HCT116 (cell line): ENCODE data around the gene ARL2BP. TPM values are rescaled to one million over a fixed set of nuclear protein-coding genes. Genes with fewer than 3 reads are reported as not detected.

Experiments
- ATAC-seq: fragments of 200-7000 bp; cut with Tn5 transposase; 2 replicates; pipeline ENCODE4 v1.9.1; 2020; ENCODE audit warnings: mild to moderate bottlenecking, moderate library complexity
- BruUV-seq: library from RNA; stranded (reverse); fragments of 400-500 nt; replicated peaks from 2 replicates; lab custom pipeline; 2021; lab: Mats Ljungman, UMichigan
- CTCF ChIA-PET: fragments of 300-600 bp; sonication (Branson Sonifier 250); formaldehyde crosslinking; loops from one replicate; lab custom pipeline; 2021; ENCODE audit warnings: antibody characterized with exemption; lab: Charles Lee
- POLR2A ChIA-PET: fragments of 300-600, 350-600 bp; sonication (Branson Sonifier 250); formaldehyde crosslinking; loops from one replicate; lab custom pipeline; 2021; ENCODE audit warnings: antibody characterized with exemption; lab: Charles Lee
- RAD21 ChIA-PET, 2 experiments: fragments of 300-600 bp; sonication (Branson Sonifier 250); formaldehyde crosslinking; loops; one replicate each; lab custom pipeline; 2023; ENCODE audit warnings: low total read pairs in 2 of 2; ENCODE audit not compliant: uncharacterized antibody in 2 of 2, unreplicated experiment in 2 of 2, low non-redundant PET in 1 of 2; lab: Charles Lee
- DNase-seq: peaks from one replicate; pipeline ENCODE4 v3.0.0-alpha.2; 2010; ENCODE audit warnings: low read depth, low spot score
- H2AFZ ChIP-seq: fragments of 200-600 bp; shearing (Covaris generic), sonication (generic); 2 replicates; pipeline ENCODE4 v1.6.1; 2017; ENCODE audit warnings: low read depth, mixed run types, mixed read lengths, antibody characterized with exemption, low read length; ENCODE audit not compliant: poor library complexity, severe bottlenecking
- H3K27ac ChIP-seq: 2 replicates; pipeline ENCODE4 v1.5.1; 2012; ENCODE audit warnings: low read depth, low read length
- H3K27me3 ChIP-seq: fragments of 200-600 bp; sonication (generic); 2 replicates; pipeline ENCODE4 v1.6.1; 2016; ENCODE audit warnings: mixed run types, low read length, mixed read lengths; ENCODE audit not compliant: insufficient read depth
- H3K36me3 ChIP-seq, 2 experiments: fragments of 200-500 bp in 1 of 2; fragments of 200-600 bp in 1 of 2; sonication (Bioruptor generic) in 1 of 2; sonication (generic) in 1 of 2; 2 replicates each; pipeline versions ENCODE4 v1.5.1 to v1.6.1; 2014 to 2016; ENCODE audit warnings: low read length in 2 of 2, inconsistent platforms in 1 of 2, mixed read lengths in 1 of 2, mixed run types in 1 of 2; ENCODE audit not compliant: insufficient read depth in 2 of 2, control insufficient read depth in 1 of 2
- H3K4me1 ChIP-seq, 2 experiments: fragments of 200-600 bp in 1 of 2; sonication (generic) in 1 of 2; 2 replicates each; pipeline versions ENCODE4 v1.5.1 to v1.6.1; 2012 to 2017; ENCODE audit warnings: low read length in 2 of 2, inconsistent platforms in 1 of 2, mild to moderate bottlenecking in 1 of 2, mixed read lengths in 1 of 2, mixed run types in 1 of 2, moderate library complexity in 1 of 2; ENCODE audit not compliant: insufficient read depth in 2 of 2, control insufficient read depth in 1 of 2
- H3K4me2 ChIP-seq: fragments of 200-600 bp; sonication (generic); 2 replicates; pipeline ENCODE4 v1.6.1; 2017; ENCODE audit warnings: mixed run types, low read length, mixed read lengths
- H3K4me3 ChIP-seq, 2 experiments: fragments of 200-600 bp in 1 of 2; sonication (generic) in 1 of 2; replicated peaks in 1 of 2; 2 replicates each; pipeline ENCODE4 v1.5.1; 2011 to 2016; ENCODE audit warnings: low read length in 2 of 2, control low read depth in 1 of 2, low read depth in 1 of 2, mild to moderate bottlenecking in 1 of 2, mixed read lengths in 1 of 2, mixed run types in 1 of 2
- H3K79me2 ChIP-seq: fragments of 200-600 bp; sonication (generic); 2 replicates; pipeline ENCODE4 v1.6.1; 2017; ENCODE audit warnings: mild to moderate bottlenecking, mixed run types, low read length, moderate library complexity, mixed read lengths; ENCODE audit not compliant: insufficient read depth
- H3K9ac ChIP-seq: fragments of 200-600 bp; sonication (generic); 2 replicates; pipeline ENCODE4 v1.6.1; 2016; ENCODE audit warnings: low read length, mixed read lengths
- H3K9me2 ChIP-seq: fragments of 200-600 bp; sonication (generic), shearing (Covaris generic); 2 replicates; pipeline ENCODE4 v1.6.1; 2017; ENCODE audit warnings: mixed run types, mild to moderate bottlenecking, moderate library complexity; ENCODE audit not compliant: insufficient read depth
- H3K9me3 ChIP-seq, 2 experiments: fragments of 200-500 bp in 1 of 2; fragments of 200-600 bp in 1 of 2; sonication (Bioruptor generic) in 1 of 2; sonication (generic) in 1 of 2; 2 replicates each; pipeline ENCODE4 v1.6.1; 2014 to 2017; ENCODE audit warnings: low read length in 2 of 2, mixed read lengths in 2 of 2, inconsistent platforms in 1 of 2, low read depth in 1 of 2, mild to moderate bottlenecking in 1 of 2, mixed run types in 1 of 2, moderate library complexity in 1 of 2; ENCODE audit not compliant: control insufficient read depth in 1 of 2, insufficient read depth in 1 of 2
- H4K20me1 ChIP-seq: fragments of 200-600 bp; sonication (generic), shearing (Covaris generic); 2 replicates; pipeline ENCODE4 v1.6.1; 2017; ENCODE audit warnings: mixed run types, mild to moderate bottlenecking, moderate library complexity; ENCODE audit not compliant: insufficient read depth
- CEBPB ChIP-seq: IDR thresholded peaks from 2 replicates; pipeline ENCODE4 v1.6.1; 2012; ENCODE audit warnings: low read depth
- ELF1 ChIP-seq: IDR thresholded peaks from 2 replicates; pipeline ENCODE4 v1.6.1; 2012; ENCODE audit warnings: low read depth, borderline replicate concordance
- EZH2 ChIP-seq: fragments of 200-600 bp; sonication (generic); IDR thresholded peaks from 2 replicates; pipeline ENCODE4 v1.6.1; 2017; ENCODE audit warnings: antibody characterized with exemption, mixed run types
- EZH2phosphoT487 ChIP-seq: fragments of 200-600 bp; IDR thresholded peaks from 2 replicates; pipeline ENCODE4 v1.6.1; 2018; ENCODE audit warnings: antibody characterized with exemption, borderline replicate concordance
- JUND ChIP-seq: IDR thresholded peaks from 2 replicates; pipeline ENCODE4 v1.6.1; 2012
- MAX ChIP-seq: IDR thresholded peaks from 2 replicates; pipeline ENCODE4 v1.6.1; 2012
- REST ChIP-seq: IDR thresholded peaks from 2 replicates; pipeline ENCODE4 v1.6.1; 2012; ENCODE audit warnings: low read depth
- SIN3A ChIP-seq: IDR thresholded peaks from 2 replicates; pipeline ENCODE4 v1.6.1; 2012; ENCODE audit warnings: low read depth
- SP1 ChIP-seq: IDR thresholded peaks from 2 replicates; pipeline ENCODE4 v1.6.1; 2012; ENCODE audit warnings: low read depth
- TCF7L2 ChIP-seq: IDR thresholded peaks from 2 replicates; pipeline ENCODE4 v1.7.0; 2011; ENCODE audit warnings: borderline replicate concordance, inconsistent platforms; ENCODE audit not compliant: insufficient read depth, insufficient read length; ENCODE audit errors: extremely low read depth
- YY1 ChIP-seq: IDR thresholded peaks from 2 replicates; pipeline ENCODE4 v1.6.1; 2011; ENCODE audit warnings: low read length, low read depth, moderate library complexity, mild to moderate bottlenecking; ENCODE audit not compliant: insufficient replicate concordance; ENCODE audit errors: extremely low read depth
- ZNF274 ChIP-seq: fragments of 200-500 bp; sonication (Bioruptor generic); IDR thresholded peaks from 2 replicates; pipeline ENCODE4 v1.6.1; 2014; ENCODE audit warnings: mild to moderate bottlenecking, low read depth, low read length, inconsistent platforms
- intact Hi-C: fragments of 100-400 bp; cut with micrococcal nuclease; formaldehyde crosslinking; loops from 2 replicates; pipeline ENCODE4 v1.10.0; 2022
- total RNA-seq: library from RNA; stranded (reverse); gene quantifications from one replicate; pipeline ENCODE4 v1.2.1, GENCODE V29; 2021; ENCODE audit not compliant: unreplicated experiment

The ARL2BP gene
- total RNA-seq, 1 experiment from 2014 or later = 28.8 TPM

GRCh38 chr16:57240851-57241250 lies 4.2 kb upstream of the ARL2BP start:
- intact Hi-C loops = no loop called here

GRCh38 chr16:57242650-57243049 lies 2.4 kb upstream of the ARL2BP start:
- TF ChIP-seq REST (no peak), SP1 (no peak), TCF7L2 (no peak), JUND (no peak), ZNF274 (no peak), YY1 (no peak), MAX (no peak), SIN3A (no peak), CEBPB (no peak), ELF1 (no peak)
- ChIA-PET RAD21 (no interaction called here), POLR2A (no interaction called here), CTCF (no interaction called here)
- H3K9me3 ChIP-seq = no peaks in the 10 kb centered on the region
- peaks cover 0 to 13% of the 10 kb centered on the region in 2 experiments; a peak in 2 of 4 replicates for H3K36me3 ChIP-seq
- H3K9ac ChIP-seq = no peak overlapping the region
- intact Hi-C loops = no loop called here
- peaks cover 10 to 15% of the 10 kb centered on the region in 2 experiments for H3K4me1 ChIP-seq
- H3K27me3 ChIP-seq = no peaks in the 10 kb centered on the region
- DNase-seq = no peak
- H3K27ac ChIP-seq = no peak overlapping the region
- ATAC-seq = no peak
- H3K79me2 ChIP-seq = peaks cover 5% of the 10 kb centered on the region; the same call in 1 of the 2 replicates
- H4K20me1 ChIP-seq = no peaks in the 10 kb centered on the region
- H3K9me2 ChIP-seq = no peaks in the 10 kb centered on the region
- BruUV-seq = no TSS peak
- no peak overlapping the region for H2AFZ ChIP-seq
- no peak overlapping the region for H3K4me3 ChIP-seq
- H3K4me2 ChIP-seq = no peak overlapping the region

More at GRCh38 chr16:57240851-57241250, 4.2 kb upstream of the ARL2BP start:
- no peaks in the 10 kb centered on the region for H3K27me3 ChIP-seq
- H3K79me2 ChIP-seq = peaks cover 3% of the 10 kb centered on the region; the same call in 1 of the 2 replicates
- H3K4me2 ChIP-seq = no peak overlapping the region
- no peaks in the 10 kb centered on the region for H3K9me2 ChIP-seq
- H3K9ac ChIP-seq = no peak overlapping the region
- no peak overlapping the region for H3K27ac ChIP-seq
- TF ChIP-seq EZH2phosphoT487 (no peak), EZH2 (no peak), ZNF274 (no peak)
- DNase-seq (no peak), ATAC-seq (no peak)
- peaks cover 0 to 13% of the 10 kb centered on the region in 2 experiments; a peak in 2 of 4 replicates for H3K36me3 ChIP-seq
- ChIA-PET POLR2A (no interaction called here), CTCF (no interaction called here), RAD21 (no interaction called here)
- no peak overlapping the region for H2AFZ ChIP-seq
- no peaks in the 10 kb centered on the region for H4K20me1 ChIP-seq
- H3K9me3 ChIP-seq = no peaks in the 10 kb centered on the region
- H3K4me3 ChIP-seq = no peak overlapping the region
- H3K4me1 ChIP-seq = peaks cover 8 to 14% of the 10 kb centered on the region in 2 experiments
- no TSS peak for BruUV-seq
